Activated T-cell treated with anti-CD3 and anti-CD28 coated beads, Interleukin-2, amount 50 U/mL, for 1 hour (primary cell): ENCODE measurements around the gene TTLL10.

Experiments
- DNase-seq: peaks from one replicate; pipeline ENCODE4 v3.0.0-alpha.2; 2020

The TTLL10 gene

GRCh38 chr1:1238702-1239178 is 65.1 kb downstream of the TTLL10 start:
- DNase-seq, result no peak

- DNase-seq, result no peak
These were observed 65.5 kb downstream of the TTLL10 start for GRCh38 chr1:1239227-1239613.

GRCh38 chr1:1239614-1240347 is 66.1 kb downstream of the TTLL10 start:
- no peak for DNase-seq

GRCh38 chr1:1240348-1240732 is 66.7 kb downstream of the TTLL10 start:
- no peak for DNase-seq

- no peak for DNase-seq
These were observed 67.3 kb downstream of the TTLL10 start for GRCh38 chr1:1240822-1241587.

GRCh38 chr1:1241588-1242219 is 68.0 kb downstream of the TTLL10 start:
- DNase-seq, result no peak

- DNase-seq, result no peak
These were observed 69.0 kb downstream of the TTLL10 start for GRCh38 chr1:1242461-1243265.

- DNase-seq, result no peak
These were observed 69.6 kb downstream of the TTLL10 start for GRCh38 chr1:1243266-1243660.

- no peak for DNase-seq
These were observed 70.1 kb downstream of the TTLL10 start for GRCh38 chr1:1243807-1244191.

- no peak for DNase-seq
These were observed 70.6 kb downstream of the TTLL10 start for GRCh38 chr1:1244192-1244811.

GRCh38 chr1:1245178-1245816 is 71.6 kb downstream of the TTLL10 start:
- no peak for DNase-seq

- no peak for DNase-seq
These were observed 72.3 kb downstream of the TTLL10 start for GRCh38 chr1:1245817-1246576.

GRCh38 chr1:1246577-1247340 is 73.1 kb downstream of the TTLL10 start, which contains the start of gene C1QTNF12:
Gene C1QTNF12 (minus strand): TSS chr1:1246722. CDS start chr1:1246690, 32 bp downstream.
- DNase-seq, result no peak

GRCh38 chr1:1247341-1247913 is 73.7 kb downstream of the TTLL10 start:
- no peak for DNase-seq
